Endothelial cell of hepatic sinusoid (primary cell): Measurements from ENCODE around the gene C9orf152.

Experiments
- in situ Hi-C: cut with HindIII; loops from 2 replicates; pipeline ENCODE4 v1.10.0; 2017; ENCODE audit warnings: low sequenced_read_pairs

Gene C9orf152

GRCh38 chr9:110183208-110184145, 24.5 kb downstream of the C9orf152 start:
- in situ Hi-C loops = no loop called here

GRCh38 chr9:110180511-110181434, 27.2 kb downstream of the C9orf152 start:
- in situ Hi-C loops = no loop called here

- in situ Hi-C loops = no loop called here
Measured at GRCh38 chr9:110179734-110180133, 28.2 kb downstream of the C9orf152 start.

- in situ Hi-C loops = no loop called here
Measured at GRCh38 chr9:110178281-110178680, 29.7 kb downstream of the C9orf152 start.

- in situ Hi-C loops = no loop called here
Measured at GRCh38 chr9:110175275-110175968, 32.5 kb downstream of the C9orf152 start.

- in situ Hi-C loops = no loop called here
Measured at GRCh38 chr9:110173322-110173642, 34.7 kb downstream of the C9orf152 start.

GRCh38 chr9:110170357-110171257, 37.4 kb downstream of the C9orf152 start:
- in situ Hi-C loops = no loop called here

- in situ Hi-C loops = no loop called here
Measured at GRCh38 chr9:110168486-110168885, 39.5 kb downstream of the C9orf152 start.

GRCh38 chr9:110161940-110162339, 46.0 kb downstream of the C9orf152 start:
- in situ Hi-C loops = no loop called here

- in situ Hi-C loops = no loop called here
Measured at GRCh38 chr9:110160685-110161084, 47.3 kb downstream of the C9orf152 start.

- in situ Hi-C loops = no loop called here
Measured at GRCh38 chr9:110160123-110160522, 47.8 kb downstream of the C9orf152 start.

- in situ Hi-C loops = no loop called here
Measured at GRCh38 chr9:110157823-110158664, 49.9 kb downstream of the C9orf152 start.

GRCh38 chr9:110156902-110157301, 51.1 kb downstream of the C9orf152 start:
- in situ Hi-C loops = no loop called here

- in situ Hi-C loops = no loop called here
Measured at GRCh38 chr9:110156416-110156815, 51.5 kb downstream of the C9orf152 start.

- in situ Hi-C loops = no loop called here
Measured at GRCh38 chr9:110155751-110156150, 52.2 kb downstream of the C9orf152 start.

GRCh38 chr9:110153431-110153830, 54.5 kb downstream of the C9orf152 start:
- in situ Hi-C loops = loop anchor here (5.0 kb wide), 2 partner anchors 81 to 251 kb away; no protein-coding TSS in a partner anchor

GRCh38 chr9:110152704-110153374, 55.1 kb downstream of the C9orf152 start:
- in situ Hi-C loops = loop anchor here (5.0 kb wide), 2 partner anchors 81 to 251 kb away; no protein-coding TSS in a partner anchor
